Tibial nerve (tissue), 4 donors: ENCODE measurements around the gene FLRT3. TPM values are rescaled to one million over a fixed set of nuclear protein-coding genes. Genes with fewer than 3 reads are reported as not detected.
A peak's percentile ranks its signal among the peaks of the same experiment; 100 is the strongest.

ENCODE experiments used
- DNase-seq, 2 donors: peaks; one replicate each; pipeline ENCODE4 v3.0.0-alpha.2; 2019; ENCODE audit warnings: low spot score in 2 of 2
- H3K27ac ChIP-seq, 4 donors: fragments of 200-600 bp; sonication (generic) in 3 of 4; one replicate each; pipeline ENCODE4 v1.5.1; 2017 to 2019; ENCODE audit warnings: mild to moderate bottlenecking in 1 of 4
- H3K27me3 ChIP-seq, 2 donors: fragments of 200-600 bp; sonication (generic) in 1 of 2; one replicate each; pipeline versions ENCODE4 v1.5.1 to v1.6.0; 2017 to 2019
- H3K36me3 ChIP-seq, 3 donors: fragments of 200-600 bp; sonication (generic); one replicate each; pipeline ENCODE4 v1.5.1; 2018 to 2019
- H3K4me1 ChIP-seq, 4 donors: fragments of 200-600 bp; sonication (generic) in 3 of 4; one replicate each; pipeline ENCODE4 v1.5.1; 2017 to 2019
- H3K4me3 ChIP-seq, 4 donors: fragments of 200-600 bp; sonication (generic) in 3 of 4; one replicate each; pipeline ENCODE4 v1.5.1; 2017 to 2019; ENCODE audit warnings: mild to moderate bottlenecking in 1 of 4, moderate library complexity in 1 of 4
- H3K9me3 ChIP-seq, 4 donors: fragments of 200-600 bp; sonication (generic) in 3 of 4; one replicate each; pipeline ENCODE4 v1.5.1; 2017 to 2019
- CTCF ChIP-seq, 5 experiments: fragments of 200-600 bp in 3 of 5; fragments of 450-650 bp in 2 of 5; sonication (generic) in 3 of 5; IDR thresholded peaks; one replicate each; pipeline ENCODE4 v1.5.1; 2016 to 2019; ENCODE audit warnings: antibody characterized with exemption in 5 of 5, mild to moderate bottlenecking in 3 of 5, moderate library complexity in 2 of 5
- EP300 ChIP-seq, 2 donors: sonication (generic); formaldehyde crosslinking; IDR thresholded peaks; one replicate each; pipeline ENCODE4 v1.6.1; 2017; ENCODE audit warnings: antibody characterized with exemption in 2 of 2, mild to moderate bottlenecking in 1 of 2
- POLR2A ChIP-seq, 2 donors: fragments of 450-650 bp; IDR thresholded peaks; one replicate each; pipeline ENCODE4 v1.6.1; 2017; ENCODE audit warnings: antibody characterized with exemption in 2 of 2, mild to moderate bottlenecking in 2 of 2, moderate library complexity in 2 of 2
- WGBS, 2 donors: methylation state at CpG; one replicate each; pipeline ENCODE4 v1.1.5; 2018; 5-methylcytosine and 5-hydroxymethylcytosine counted together
- total RNA-seq, 4 donors: library from RNA; depleted of rRNA; stranded (reverse); fragments of >200 nt; gene quantifications; one replicate each; pipeline ENCODE4 v1.1.0, GENCODE V29; 2016

Gene FLRT3
- total RNA-seq, 4 donors from 2014 or later, result 8.7 to 26.7 (median 16.2) TPM

DNA sequence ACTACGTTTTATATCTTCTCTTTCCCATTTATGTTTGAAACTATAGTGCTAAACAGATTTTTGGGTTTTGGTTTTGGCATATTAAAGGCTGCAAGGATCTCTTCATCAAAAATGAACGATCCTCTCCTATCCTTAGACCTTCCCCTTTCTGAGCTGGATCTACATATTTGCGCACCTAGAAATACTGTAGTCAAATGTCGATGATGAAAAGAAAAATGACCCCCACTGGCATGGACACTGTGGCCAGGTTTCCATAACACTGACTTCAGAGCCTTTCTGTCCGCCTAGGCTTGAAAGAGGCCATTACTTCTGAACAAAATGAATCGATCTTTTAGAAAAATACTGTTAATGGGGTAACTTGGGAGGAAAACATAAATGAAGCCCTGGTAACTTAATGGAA, 5.8 kb downstream of the FLRT3 start:
- Histone ChIP-seq H3K4me1 (no peaks in the 10 kb centered on the region), H3K36me3 (peaks cover 0 to 15% (median 0%) of the 10 kb centered on the region in 3 donors), H3K9me3 (no peaks in the 10 kb centered on the region), H3K27me3 (no peaks in the 10 kb centered on the region), H3K4me3 (peak overlapping the region in 2 of 4 donors; percentile 8 to 14), H3K27ac (peak overlapping the region in 2 of 4 donors; percentile 13 to 86)
- TF ChIP-seq POLR2A (IDR thresholded peaks at IDR 0.05), result no peak
- no peak for TF ChIP-seq EP300 (IDR thresholded peaks at IDR 0.05)
- TF ChIP-seq CTCF (IDR thresholded peaks at IDR 0.05), result no peak
- 49 to 54% methylated on average over 6 of the region's 6 CpGs for WGBS, 2 donors
- DNase-seq, result no peak

DNA sequence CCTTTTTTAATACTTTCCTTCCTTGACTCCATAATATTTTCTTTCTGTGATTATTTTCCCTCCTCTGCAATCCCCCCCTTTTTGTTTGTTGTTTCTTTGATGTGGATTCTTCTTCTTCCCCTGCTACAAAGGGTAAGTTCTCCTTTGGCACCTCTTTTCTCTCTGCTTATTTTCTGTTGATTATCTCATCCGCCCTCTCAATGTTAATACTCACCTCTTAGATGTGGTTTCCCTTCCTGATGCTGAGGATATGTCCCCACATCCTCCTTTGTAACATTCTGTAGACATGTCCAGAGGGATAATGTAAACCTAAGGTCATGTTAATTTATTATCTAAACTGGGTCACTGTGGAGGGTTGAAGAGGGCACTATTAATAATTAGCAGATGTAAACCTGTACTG, 17.7 kb downstream of the FLRT3 start:
- no peaks in the 10 kb centered on the region for H3K9me3 ChIP-seq
- no peaks in the 10 kb centered on the region for H3K27me3 ChIP-seq
- H3K36me3 ChIP-seq, result peaks cover 0 to 11% (median 0%) of the 10 kb centered on the region in 3 donors
- DNase-seq, result no peak
- H3K4me3 ChIP-seq, result no peak overlapping the region
- no peak overlapping the region for H3K27ac ChIP-seq
- H3K4me1 ChIP-seq, result no peaks in the 10 kb centered on the region
- WGBS, 2 donors, result 92 to 96% methylated on average over 1 of the region's 1 CpG
- no peak for TF ChIP-seq CTCF (IDR thresholded peaks at IDR 0.05)
- TF ChIP-seq POLR2A (IDR thresholded peaks at IDR 0.05), result no peak
- no peak for TF ChIP-seq EP300 (IDR thresholded peaks at IDR 0.05)

DNA sequence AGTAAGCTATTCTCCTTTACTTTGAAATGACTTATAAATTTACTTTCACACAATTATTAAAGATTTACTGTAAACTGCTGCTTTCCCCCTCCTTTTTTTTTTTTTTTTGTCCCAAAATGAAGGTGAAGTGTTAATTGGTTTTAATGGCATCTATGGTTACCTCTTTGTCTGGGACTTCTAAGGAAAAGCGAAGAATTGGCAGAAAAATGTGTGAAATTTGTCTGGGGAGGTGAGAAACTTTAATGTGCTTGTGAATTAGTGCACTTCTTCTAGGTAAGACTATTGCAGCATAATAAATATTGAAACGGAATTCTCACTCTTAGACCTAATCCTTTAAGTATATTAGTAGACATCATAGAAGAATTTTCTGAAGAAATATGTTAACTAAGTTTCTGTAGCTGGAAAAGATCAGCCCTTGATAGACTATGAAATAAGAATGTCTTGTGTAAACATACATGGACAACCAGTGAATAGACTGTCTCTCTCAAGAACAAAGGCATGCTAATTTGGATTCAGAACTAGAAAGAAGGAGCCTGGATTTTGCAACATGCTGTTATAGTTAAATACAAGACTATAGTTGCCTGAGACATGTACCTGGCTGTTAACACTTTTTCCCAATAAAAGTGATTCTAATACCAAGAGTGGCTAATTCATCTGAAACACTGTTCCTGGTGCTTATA, 23.9 kb downstream of the FLRT3 start:
- Histone ChIP-seq H3K27me3 (no peaks in the 10 kb centered on the region), H3K9me3 (no peaks in the 10 kb centered on the region), H3K27ac (no peak overlapping the region), H3K4me1 (no peaks in the 10 kb centered on the region), H3K4me3 (no peak overlapping the region), H3K36me3 (no peaks in the 10 kb centered on the region)
- 61 to 66% methylated on average over 2 of the region's 2 CpGs for WGBS, 2 donors
- DNase-seq, result no peak
- TF ChIP-seq EP300 (IDR thresholded peaks at IDR 0.05) (no peak), POLR2A (IDR thresholded peaks at IDR 0.05) (no peak), CTCF (IDR thresholded peaks at IDR 0.05) (no peak)

DNA sequence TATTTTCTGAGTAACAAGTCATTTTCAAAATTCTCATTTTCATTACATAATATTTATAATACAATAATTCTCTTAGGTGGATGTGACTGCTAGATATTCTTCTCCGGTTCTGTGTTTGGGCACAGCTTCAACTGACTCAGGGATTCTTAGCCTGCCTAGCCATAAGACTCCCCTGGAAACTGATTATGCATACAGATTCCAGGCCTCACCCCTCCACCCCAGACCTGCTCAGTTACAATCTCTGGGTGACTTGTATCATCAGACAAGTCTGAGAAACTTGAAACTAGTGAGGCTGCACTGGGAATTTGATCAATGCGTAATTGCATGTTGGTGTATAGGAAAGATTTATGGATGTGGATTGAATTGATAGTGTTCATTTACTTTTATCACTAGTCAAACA, 25.4 kb downstream of the FLRT3 start:
- no peak for DNase-seq
- 96 to 98% methylated on average over 2 of the region's 2 CpGs for WGBS, 2 donors
- Histone ChIP-seq H3K9me3 (no peaks in the 10 kb centered on the region), H3K27ac (no peak overlapping the region), H3K4me3 (no peak overlapping the region), H3K36me3 (no peaks in the 10 kb centered on the region), H3K4me1 (no peaks in the 10 kb centered on the region), H3K27me3 (no peaks in the 10 kb centered on the region)
- TF ChIP-seq EP300 (IDR thresholded peaks at IDR 0.05), result no peak

DNA sequence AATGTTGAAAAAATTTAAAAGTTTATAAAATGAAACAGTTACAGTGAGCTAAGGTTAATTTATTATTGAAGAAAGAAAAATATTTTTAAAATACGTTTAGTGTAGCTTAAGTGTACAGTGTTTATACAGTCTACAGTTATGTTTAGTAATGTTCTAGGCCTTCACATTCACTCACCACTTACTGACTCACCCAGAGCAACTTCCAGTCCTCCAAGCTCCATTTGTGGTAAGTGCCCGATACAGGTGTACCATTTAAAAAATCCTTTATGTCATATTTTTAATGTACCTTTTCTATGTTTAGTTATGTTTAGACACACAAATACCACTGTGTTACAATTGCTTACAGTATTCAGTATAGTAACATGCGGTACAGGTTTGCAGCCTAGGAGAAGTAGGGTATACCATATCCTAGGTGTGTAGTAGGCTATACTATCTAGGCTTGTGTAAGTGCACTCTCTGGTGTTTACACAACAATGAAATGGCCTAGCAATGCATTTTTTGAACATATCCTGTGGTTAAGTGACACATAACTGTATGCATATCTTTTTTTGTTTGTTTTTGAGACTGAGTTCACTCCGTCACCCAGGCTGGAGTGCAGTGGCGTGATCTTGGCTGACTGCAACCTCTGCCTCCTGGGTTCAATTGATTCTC, 26.3 kb downstream of the FLRT3 start:
- H3K27ac ChIP-seq, result no peak overlapping the region
- no peak overlapping the region for H3K4me3 ChIP-seq
- TF ChIP-seq CTCF (IDR thresholded peaks at IDR 0.05) (no peak), POLR2A (IDR thresholded peaks at IDR 0.05) (no peak), EP300 (IDR thresholded peaks at IDR 0.05) (no peak)
- H3K4me1 ChIP-seq, result no peaks in the 10 kb centered on the region
- WGBS, 2 donors, result 92 to 94% methylated on average over 5 of the region's 5 CpGs
- no peak for DNase-seq
- H3K27me3 ChIP-seq, result no peaks in the 10 kb centered on the region
- no peaks in the 10 kb centered on the region for H3K36me3 ChIP-seq
- H3K9me3 ChIP-seq, result no peaks in the 10 kb centered on the region
